Adipose tissue (tissue), 3 donors: ENCODE data around the gene RAMP3. TPM values are rescaled to one million over a fixed set of nuclear protein-coding genes. Genes with fewer than 3 reads are reported as not detected.

ENCODE experiments used
- H3K27ac ChIP-seq: one replicate; pipeline ENCODE4 v1.5.1; 2013; ENCODE audit warnings: low read depth, low read length
- whole genome bisulfite sequencing, 3 donors: extraction: QIAGEN DNeasy Blood & Tissue Kit; methylation state at CpG; one replicate each; pipeline ENCODE4 v1.1.7; 2013; 5-methylcytosine and 5-hydroxymethylcytosine counted together
- polyA plus RNA-seq, 3 donors: library from polyadenylated mRNA; stranded (reverse); fragments of 200-250 nt; gene quantifications; one replicate each; pipeline ENCODE4 v1.2.3, GENCODE V29; 2013
- donor health status: healthy with polysubstance abuse.
- donor health status: Bipolar disorder and iron deficiency.
- donor health status: healthy.

The RAMP3 gene
- polyA plus RNA-seq, 3 donors = 11.6 to 107 (median 58.5) TPM

GRCh38 chr7:45225311-45225947, 67.8 kb downstream of the RAMP3 start:
- 74 to 86% (median 78%) methylated on average over 9 of the region's 9 CpGs for WGBS, 3 donors
- H3K27ac ChIP-seq = no peak overlapping the region

- no peak overlapping the region for H3K27ac ChIP-seq
- whole genome bisulfite sequencing, 3 donors = 43 to 62% (median 58%) methylated on average over 2 of the region's 2 CpGs
Observed at GRCh38 chr7:45225948-45226335, 68.4 kb downstream of the RAMP3 start.

DNA sequence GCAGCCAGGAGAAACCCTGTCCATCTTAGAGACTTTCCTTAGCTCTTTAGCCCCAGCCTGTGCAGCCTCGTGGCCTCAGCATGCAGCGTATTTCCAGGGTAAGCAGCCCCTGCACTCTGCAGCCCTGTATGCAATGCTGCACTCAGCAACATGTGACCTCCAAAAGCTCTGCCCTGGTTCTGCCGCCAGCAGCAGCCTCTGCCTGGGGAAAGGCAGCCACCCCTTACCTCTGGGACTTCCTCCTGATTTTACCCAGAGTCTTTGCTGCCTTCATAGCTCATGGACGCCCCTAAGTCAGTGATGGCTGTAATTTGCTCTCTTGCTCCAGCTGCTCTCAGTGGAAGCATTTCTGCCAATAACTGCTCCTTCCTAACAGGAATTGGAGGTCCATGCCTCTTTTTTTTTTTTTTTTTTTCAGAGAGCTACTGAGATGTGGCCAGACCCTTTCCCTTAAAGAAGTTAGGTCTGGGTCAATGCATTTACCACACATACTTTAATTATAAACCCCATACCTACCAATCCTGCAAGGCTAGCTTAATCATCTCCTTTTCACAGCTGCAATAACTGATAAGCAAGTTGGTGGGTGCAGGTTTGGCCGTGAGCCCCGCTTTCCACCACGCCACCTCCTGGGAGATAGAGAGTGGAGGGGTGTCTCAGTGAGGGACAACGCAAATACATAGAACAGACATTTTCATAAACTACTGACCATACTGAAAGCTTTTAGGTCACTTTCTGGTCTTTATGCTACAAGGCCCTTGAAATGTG, 71.7 kb downstream of the RAMP3 start:
- 49 to 56% (median 51%) methylated on average over 8 of the region's 8 CpGs for WGBS, 3 donors
- no peak overlapping the region for H3K27ac ChIP-seq

DNA sequence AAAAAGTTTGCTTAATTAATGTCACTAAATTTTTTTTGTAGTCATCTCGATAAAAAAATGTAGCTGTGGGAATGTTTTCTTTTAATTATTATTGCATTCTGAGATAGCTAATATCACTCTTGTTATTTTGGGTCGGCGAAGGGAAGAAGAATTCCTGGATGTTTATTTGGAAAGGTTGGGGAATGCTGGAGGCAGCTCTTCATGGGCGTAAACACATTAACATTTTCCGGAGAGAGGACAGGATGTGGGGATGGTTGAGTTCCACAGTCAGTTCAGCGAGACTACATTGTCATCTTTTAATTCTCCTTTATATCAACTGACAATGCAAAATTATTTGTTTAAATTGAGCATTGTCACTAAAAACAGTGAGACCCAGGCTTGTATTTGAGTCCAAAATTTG, 72.5 kb downstream of the RAMP3 start:
- 35 to 56% (median 38%) methylated on average over 6 of the region's 6 CpGs for WGBS, 3 donors
- no peak overlapping the region for H3K27ac ChIP-seq

DNA sequence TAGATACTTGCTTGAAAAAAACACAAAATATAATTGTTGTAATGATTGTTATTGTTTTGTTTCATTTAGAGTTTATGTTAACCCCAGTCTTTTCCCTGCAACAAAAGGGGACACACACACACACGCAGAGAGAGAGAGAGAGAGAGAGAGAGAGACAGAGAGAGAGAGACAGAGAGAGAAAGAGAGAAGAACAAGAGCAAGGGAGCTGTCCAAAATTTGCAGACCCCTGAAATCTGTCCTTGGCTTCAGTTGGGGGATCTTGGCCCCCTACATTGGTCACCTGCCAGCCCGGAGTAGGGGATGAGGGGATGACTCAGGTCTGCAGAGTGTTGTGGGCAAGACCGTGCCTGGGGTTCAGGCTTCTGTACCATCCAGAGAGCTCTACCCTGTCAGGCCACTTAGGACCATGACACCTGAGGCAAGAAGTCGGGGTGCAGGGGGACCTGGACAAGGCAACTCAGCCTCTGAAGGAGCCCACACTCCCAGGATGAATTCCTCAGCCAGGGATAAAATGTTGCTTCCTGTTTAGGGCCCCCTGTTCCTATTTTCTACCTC, 73.1 kb downstream of the RAMP3 start:
- 66 to 81% (median 71%) methylated on average over 4 of the region's 4 CpGs for WGBS, 3 donors
- no peak overlapping the region for H3K27ac ChIP-seq

GRCh38 chr7:45233249-45233775, 75.7 kb downstream of the RAMP3 start:
- H3K27ac ChIP-seq = no peak overlapping the region
- 73 to 76% (median 74%) methylated on average over 1 of the region's 1 CpG for WGBS, 3 donors

Other genes starting within 250 kb of the RAMP3 start
- gene MYO1G, start 178.8 kb upstream of the RAMP3 start, polyA plus RNA-seq = 1 to 10 TPM; 1.1 to 6.5 (median 1.8) TPM
- 10 to 100 TPM; 21.7 to 58.0 (median 47.7) TPM for gene CCM2, start 157.6 kb upstream of the RAMP3 start, polyA plus RNA-seq
- gene NACAD, start 68.8 kb upstream of the RAMP3 start, polyA plus RNA-seq = 1 to 10 TPM in 2 of 3 donors, under 1 TPM in 1; 0.95 to 3.3 (median 2.0) TPM
- gene TBRG4, start 46.1 kb upstream of the RAMP3 start, polyA plus RNA-seq = 10 to 100 TPM; 25.3 to 45.6 (median 27.1) TPM